Measurements from ENCODE around the gene ANO2. TPM values are rescaled to one million over a fixed set of nuclear protein-coding genes. Genes with fewer than 3 reads are reported as not detected.

Gene ANO2
- total RNA-seq, 4 donors from 2014 or later: 1.4 to 3.3 (median 2.7) TPM; not detected in 1

GRCh38 chr12:5953835-5954586 is 9.0 kb upstream of the ANO2 start:
- no peak overlapping the region for H3K27ac ChIP-seq
- no peak for DNase-seq
- no peaks in the 10 kb centered on the region for H3K9me3 ChIP-seq
- in situ Hi-C loops (cut with MboI; ENCODE audit: low pct_ligation_motif_present in 1 of 4, low pct_unique_long_range_greater_than_20kb in 1 of 4, low sequenced_read_pairs in 3 of 4): no loop called here
- TF ChIP-seq EP300 (IDR thresholded peaks at IDR 0.05; ENCODE audit: low read depth): no peak
- TF ChIP-seq POLR2AphosphoS5 (IDR thresholded peaks at IDR 0.05): no peak
- TF ChIP-seq POLR2A (IDR thresholded peaks at IDR 0.05): no peak
- no peak for TF ChIP-seq CTCF (IDR thresholded peaks at IDR 0.05)
- intact Hi-C loops (cut with DNase I; ENCODE audit: low total_unique reads): no loop called here
- WGBS, 2 donors (ENCODE audit: low coverage in 1 of 2): 74 to 75% methylated on average over 3 to 5 of the region's 5 CpGs
- peaks cover 10% of the 10 kb centered on the region for H3K27me3 ChIP-seq
- no peak overlapping the region for H3K4me3 ChIP-seq
- no peaks in the 10 kb centered on the region for H3K4me1 ChIP-seq
- no peaks in the 10 kb centered on the region for H3K36me3 ChIP-seq

GRCh38 chr12:5952031-5952430 is 7.0 kb upstream of the ANO2 start:
- TF ChIP-seq EP300 (IDR thresholded peaks at IDR 0.05; ENCODE audit: low read depth) (no peak), POLR2A (IDR thresholded peaks at IDR 0.05) (no peak), POLR2AphosphoS5 (IDR thresholded peaks at IDR 0.05) (no peak), CTCF (IDR thresholded peaks at IDR 0.05) (no peak)
- no peaks in the 10 kb centered on the region for H3K9me3 ChIP-seq
- H3K4me3 ChIP-seq: no peak overlapping the region
- H3K27me3 ChIP-seq: peaks cover 16% of the 10 kb centered on the region
- H3K27ac ChIP-seq: no peak overlapping the region
- no peak for DNase-seq
- 88 to 91% methylated on average over 3 of the region's 3 CpGs for WGBS, 2 donors (ENCODE audit: low coverage in 1 of 2)
- no peaks in the 10 kb centered on the region for H3K36me3 ChIP-seq
- in situ Hi-C loops (cut with MboI; ENCODE audit: low pct_ligation_motif_present in 1 of 4, low pct_unique_long_range_greater_than_20kb in 1 of 4, low sequenced_read_pairs in 3 of 4) (no loop called here), intact Hi-C loops (cut with DNase I; ENCODE audit: low total_unique reads) (no loop called here)
- H3K4me1 ChIP-seq: no peaks in the 10 kb centered on the region

GRCh38 chr12:5948696-5949095 is 3.6 kb upstream of the ANO2 start:
- no peaks in the 10 kb centered on the region for H3K36me3 ChIP-seq
- in situ Hi-C loops (cut with MboI; ENCODE audit: low pct_ligation_motif_present in 1 of 4, low pct_unique_long_range_greater_than_20kb in 1 of 4, low sequenced_read_pairs in 3 of 4) (no loop called here), intact Hi-C loops (cut with DNase I; ENCODE audit: low total_unique reads) (no loop called here)
- peaks cover 45% of the 10 kb centered on the region for H3K27me3 ChIP-seq
- WGBS, 2 donors (ENCODE audit: low coverage in 1 of 2): 61 to 84% methylated on average over 2 to 3 of the region's 3 CpGs
- TF ChIP-seq POLR2A (IDR thresholded peaks at IDR 0.05) (no peak), POLR2AphosphoS5 (IDR thresholded peaks at IDR 0.05) (no peak), EP300 (IDR thresholded peaks at IDR 0.05; ENCODE audit: low read depth) (no peak), CTCF (IDR thresholded peaks at IDR 0.05) (no peak)
- no peak overlapping the region for H3K27ac ChIP-seq
- H3K4me1 ChIP-seq: peaks cover 0 to 9% (median 8%) of the 10 kb centered on the region in 4 donors
- no peak for DNase-seq
- no peaks in the 10 kb centered on the region for H3K9me3 ChIP-seq
- no peak overlapping the region for H3K4me3 ChIP-seq

GRCh38 chr12:5947006-5947405 is 1.9 kb upstream of the ANO2 start:
- no peak overlapping the region for H3K27ac ChIP-seq
- DNase-seq: no peak
- H3K4me3 ChIP-seq: no peak overlapping the region
- TF ChIP-seq EP300 (IDR thresholded peaks at IDR 0.05; ENCODE audit: low read depth) (no peak), CTCF (IDR thresholded peaks at IDR 0.05) (no peak)
- in situ Hi-C loops (cut with MboI; ENCODE audit: low pct_ligation_motif_present in 1 of 4, low pct_unique_long_range_greater_than_20kb in 1 of 4, low sequenced_read_pairs in 3 of 4) (no loop called here), intact Hi-C loops (cut with DNase I; ENCODE audit: low total_unique reads) (no loop called here)
- H3K36me3 ChIP-seq: no peaks in the 10 kb centered on the region
- H3K4me1 ChIP-seq: peaks cover 0 to 9% (median 8%) of the 10 kb centered on the region in 4 donors
- no peaks in the 10 kb centered on the region for H3K9me3 ChIP-seq
- peaks cover 49% of the 10 kb centered on the region for H3K27me3 ChIP-seq
- 85% methylated on average over 1 of the region's 1 CpG; no CpG with 5 or more reads in 1 of the 2 donors for WGBS, 2 donors (ENCODE audit: low coverage in 1 of 2)

Data from transverse colon (tissue), 4 donors.